CD4-positive, alpha-beta T cell treated with Interleukin-4 for 1 hour (primary cell): ENCODE data around the gene C1QL2.

Experiments used
- DNase-seq, 2 donors: peaks; one replicate each; pipeline ENCODE4 v3.0.0-alpha.2; 2020 to 2022

Gene C1QL2

GRCh38 chr2:119158563-119159347, at the start of gene C1QL2:
C1QL2 (minus strand) TSS chr2:119158751; CDS start chr2:119158269, 482 bp downstream.
- DNase-seq: no peak

GRCh38 chr2:119207447-119207846, 48.9 kb upstream of the C1QL2 start:
- DNase-seq: no peak

GRCh38 chr2:119206201-119206600, 47.6 kb upstream of the C1QL2 start:
- DNase-seq: no peak

GRCh38 chr2:119205001-119205706, 46.6 kb upstream of the C1QL2 start:
- no peak for DNase-seq

GRCh38 chr2:119204525-119204924, 46.0 kb upstream of the C1QL2 start:
- DNase-seq: no peak

GRCh38 chr2:119202610-119203310, 44.2 kb upstream of the C1QL2 start:
- DNase-seq: no peak

GRCh38 chr2:119201815-119202214, 43.3 kb upstream of the C1QL2 start:
- no peak for DNase-seq

- no peak for DNase-seq
These were observed 39.8 kb upstream of the C1QL2 start for GRCh38 chr2:119198240-119198840.

GRCh38 chr2:119197529-119198239, 39.1 kb upstream of the C1QL2 start:
- DNase-seq: no peak

- DNase-seq: no peak
These were observed 38.5 kb upstream of the C1QL2 start for GRCh38 chr2:119197126-119197405.

GRCh38 chr2:119196301-119197125, 38.0 kb upstream of the C1QL2 start:
- no peak for DNase-seq

GRCh38 chr2:119195887-119196286, 37.3 kb upstream of the C1QL2 start:
- no peak for DNase-seq

GRCh38 chr2:119195001-119195400, 36.5 kb upstream of the C1QL2 start:
- no peak for DNase-seq

- no peak for DNase-seq
These were observed 34.3 kb upstream of the C1QL2 start for GRCh38 chr2:119192893-119193292.

GRCh38 chr2:119190321-119191111, 32.0 kb upstream of the C1QL2 start:
- DNase-seq: no peak

- DNase-seq: no peak
These were observed 26.0 kb upstream of the C1QL2 start for GRCh38 chr2:119184512-119184911.

GRCh38 chr2:119181791-119182445, 23.4 kb upstream of the C1QL2 start:
- no peak for DNase-seq

- DNase-seq: no peak
These were observed 22.8 kb upstream of the C1QL2 start for GRCh38 chr2:119181391-119181790.

- no peak for DNase-seq
These were observed 22.3 kb upstream of the C1QL2 start for GRCh38 chr2:119180892-119181291.

- DNase-seq: no peak
These were observed 21.4 kb upstream of the C1QL2 start for GRCh38 chr2:119179991-119180390.

GRCh38 chr2:119179202-119179601, 20.7 kb upstream of the C1QL2 start:
- no peak for DNase-seq
